GM12874 (cell line): ENCODE data around the gene PHACTR1.

ENCODE experiments used
- CTCF ChIP-seq: IDR thresholded peaks from 2 replicates; pipeline ENCODE4 v1.5.1; 2011; ENCODE audit warnings: low read depth, mild to moderate bottlenecking, control low read depth, low read length, moderate library complexity; ENCODE audit not compliant: insufficient read depth

The PHACTR1 gene

GRCh38 chr6:13299918-13300317 is 583.4 kb downstream of the PHACTR1 start:
- no peak for TF ChIP-seq CTCF

GRCh38 chr6:13300643-13301590 is 584.4 kb downstream of the PHACTR1 start:
- no peak for TF ChIP-seq CTCF

- TF ChIP-seq CTCF = no peak
Measured at GRCh38 chr6:13302291-13302690, 585.7 kb downstream of the PHACTR1 start.

DNA sequence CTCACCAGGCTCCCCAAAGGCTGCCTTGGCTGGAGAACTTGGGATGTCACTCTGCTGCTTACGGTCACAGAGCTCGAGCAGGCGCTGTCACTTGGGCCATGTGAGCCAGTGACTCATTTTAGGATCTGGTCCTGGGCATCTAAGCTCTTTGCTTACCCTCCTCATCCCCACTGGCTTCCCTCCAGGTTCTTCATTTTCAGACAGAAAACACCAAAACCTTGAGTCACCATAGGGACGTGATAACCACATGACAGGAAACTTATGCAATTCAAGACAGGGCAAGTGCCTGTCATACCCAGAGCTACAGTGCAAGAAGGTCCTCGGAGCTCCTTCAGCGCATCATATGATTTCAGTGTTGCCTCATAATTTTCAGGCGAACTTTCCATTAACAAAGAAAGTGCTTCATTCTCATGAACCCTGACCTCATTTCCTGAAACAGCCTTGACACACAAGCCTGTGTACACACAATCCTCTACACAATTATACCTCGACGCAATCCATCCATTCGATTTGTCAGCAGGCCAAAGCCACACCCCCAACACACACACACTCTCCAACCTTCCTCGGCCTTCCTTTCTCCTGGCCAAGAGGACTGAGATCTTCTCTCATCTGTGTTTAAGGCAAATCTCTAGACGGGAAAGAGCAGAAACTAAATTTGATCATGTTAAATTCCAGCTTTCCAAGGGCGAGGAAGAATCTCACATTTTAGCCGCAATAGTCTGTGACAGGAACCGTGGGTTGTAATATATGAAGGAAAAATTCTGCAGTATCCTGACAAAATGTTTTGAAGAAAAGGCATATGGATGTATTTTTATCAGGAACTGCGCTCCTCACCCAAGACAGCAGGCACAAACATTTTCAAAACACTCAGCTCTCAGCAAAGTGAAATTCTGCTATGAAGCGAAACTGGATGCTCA is 586.4 kb downstream of the PHACTR1 start:
- TF ChIP-seq CTCF = no peak

GRCh38 chr6:13303668-13304017 is 587.1 kb downstream of the PHACTR1 start:
- no peak for TF ChIP-seq CTCF

DNA sequence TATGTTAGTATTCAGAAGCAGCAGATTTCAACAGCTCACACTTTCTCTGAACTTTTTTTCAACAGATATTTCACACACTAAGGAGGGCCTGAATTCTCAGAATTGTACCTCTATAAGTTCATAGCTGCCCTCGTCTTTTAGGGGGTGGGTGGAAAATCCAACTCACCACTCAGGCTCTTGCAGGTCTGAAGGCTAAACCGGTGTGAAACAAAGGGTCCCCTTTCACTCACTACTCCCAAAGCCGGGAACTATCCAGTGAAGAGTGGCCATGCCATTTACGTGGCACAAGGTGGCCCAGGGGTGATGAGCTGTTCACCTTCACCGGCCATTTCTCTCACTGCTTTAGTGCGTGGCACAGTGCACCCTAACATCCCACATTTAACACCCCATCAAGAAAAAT is 587.5 kb downstream of the PHACTR1 start:
- TF ChIP-seq CTCF = no peak

DNA sequence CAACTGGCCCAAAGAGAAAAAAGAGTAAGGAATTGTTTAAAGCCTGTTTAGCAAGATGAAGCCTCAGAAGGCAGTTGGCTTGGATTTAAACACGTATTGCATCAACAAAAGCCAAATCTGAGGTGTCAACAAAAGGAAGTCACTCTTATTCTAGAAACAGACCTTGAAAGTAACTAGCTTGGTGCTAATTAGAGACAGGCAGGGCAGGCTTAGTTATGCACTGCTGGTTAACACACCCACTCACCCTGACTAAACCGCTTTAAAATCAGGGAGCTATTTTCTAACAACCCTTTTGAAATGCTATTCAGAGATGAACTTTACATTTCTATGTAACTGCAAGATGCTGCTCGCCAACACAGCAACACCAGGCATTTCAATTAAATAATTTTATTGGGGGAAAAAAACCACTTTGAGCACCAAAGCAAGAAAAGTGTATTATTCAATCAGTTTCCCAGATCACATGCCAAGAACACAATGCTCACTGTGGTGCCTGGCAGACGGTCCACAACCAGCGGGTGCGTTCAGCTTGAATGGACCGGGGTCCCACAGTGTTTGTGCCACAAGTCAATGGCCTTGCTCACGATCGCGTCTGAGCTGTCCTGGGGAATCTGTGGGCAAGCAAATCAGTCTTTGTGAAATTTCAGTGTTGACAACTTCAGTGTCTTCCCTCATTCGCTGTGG is 588.2 kb downstream of the PHACTR1 start:
- no peak for TF ChIP-seq CTCF
